Neural cell (in vitro differentiated cells): ENCODE measurements around the gene SSBP2. TPM values are rescaled to one million over a fixed set of nuclear protein-coding genes. Genes with fewer than 3 reads are reported as not detected.

Source experiments
- H2AFZ ChIP-seq: fragments of 200-600, 300-800 bp; sonication (generic), shearing (Covaris generic); 2 replicates; pipeline ENCODE4 v1.6.0; 2014; ENCODE audit warnings: low read depth, mild to moderate bottlenecking, antibody characterized with exemption, low read length, moderate library complexity
- H3F3A ChIP-seq: fragments of 200-600 bp; shearing (Covaris generic); 2 replicates; pipeline ENCODE4 v1.6.1; 2016; ENCODE audit warnings: mild to moderate bottlenecking, moderate library complexity, mixed read lengths, antibody characterized with exemption, low read length; ENCODE audit not compliant: insufficient read depth, poor library complexity, severe bottlenecking
- H3K27ac ChIP-seq: fragments of 200-600, 300-800 bp; sonication (generic), shearing (Covaris generic); 2 replicates; pipeline ENCODE4 v1.5.1; 2014; ENCODE audit warnings: mild to moderate bottlenecking, low read length, moderate library complexity
- H3K27me3 ChIP-seq: fragments of 300-800, 200-600 bp; sonication (generic), shearing (Covaris generic); 2 replicates; pipeline ENCODE4 v1.6.0; 2014; ENCODE audit warnings: mild to moderate bottlenecking, low read depth, low read length, moderate library complexity; ENCODE audit not compliant: insufficient read depth
- H3K36me3 ChIP-seq: fragments of 300-800, 200-600 bp; sonication (generic), shearing (Covaris generic); 2 replicates; pipeline ENCODE4 v1.5.1; 2014; ENCODE audit warnings: mild to moderate bottlenecking, antibody characterized with exemption, low read length, moderate library complexity; ENCODE audit not compliant: insufficient read depth
- H3K4me2 ChIP-seq: fragments of 300-800, 200-600 bp; sonication (generic), shearing (Covaris generic); 2 replicates; pipeline ENCODE4 v1.6.0; 2014; ENCODE audit warnings: mild to moderate bottlenecking, low read length
- H3K4me3 ChIP-seq: fragments of 300-800, 200-600 bp; sonication (generic), shearing (Covaris generic); 2 replicates; pipeline ENCODE4 v1.5.1; 2014; ENCODE audit warnings: mild to moderate bottlenecking, low read length, moderate library complexity
- H3K79me2 ChIP-seq: fragments of 200-600 bp; shearing (Covaris generic); replicated peaks from 2 replicates; pipeline ENCODE4 v1.6.0; 2014; ENCODE audit warnings: mild to moderate bottlenecking, low read length, moderate library complexity; ENCODE audit not compliant: insufficient read depth
- H3K9ac ChIP-seq: fragments of 300-800, 200-600 bp; sonication (generic), shearing (Covaris generic); 2 replicates; pipeline ENCODE4 v1.6.1; 2016; ENCODE audit warnings: mild to moderate bottlenecking, low read length, mixed read lengths
- H3K9me2 ChIP-seq: fragments of 200-600 bp; shearing (Covaris generic); 2 replicates; pipeline ENCODE4 v1.6.1; 2016; ENCODE audit warnings: mild to moderate bottlenecking, low read length, mixed read lengths; ENCODE audit not compliant: insufficient read depth
- H3K9me3 ChIP-seq: fragments of 200-600, 300-800 bp; sonication (generic), shearing (Covaris generic); 2 replicates; pipeline ENCODE4 v1.6.1; 2016; ENCODE audit warnings: mild to moderate bottlenecking, mixed run types, low read length, moderate library complexity, mixed read lengths
- H4K20me1 ChIP-seq: fragments of 200-600 bp; shearing (Covaris generic); 2 replicates; pipeline ENCODE4 v1.6.1; 2016; ENCODE audit warnings: mild to moderate bottlenecking, mixed run types; ENCODE audit not compliant: insufficient read depth
- CTCF ChIP-seq: fragments of 450-650 bp; IDR thresholded peaks from 2 replicates; pipeline ENCODE4 v1.5.1; 2014; ENCODE audit warnings: antibody characterized with exemption, mild to moderate bottlenecking, moderate library complexity; ENCODE audit not compliant: poor library complexity, severe bottlenecking
- EZH2 ChIP-seq: fragments of 200-600, 300-800 bp; shearing (Covaris generic), sonication (generic); IDR thresholded peaks from 2 replicates; pipeline ENCODE4 v1.6.1; 2014; ENCODE audit warnings: antibody characterized with exemption, low read length, borderline replicate concordance, mild to moderate bottlenecking; ENCODE audit not compliant: insufficient read depth, poor library complexity, severe bottlenecking
- MXI1 ChIP-seq: fragments of 450-650 bp; conservative IDR thresholded peaks from 2 replicates; pipeline ENCODE4 v1.6.1; 2014; ENCODE audit warnings: antibody characterized with exemption, mild to moderate bottlenecking; ENCODE audit not compliant: poor library complexity, severe bottlenecking
- POLR2AphosphoS5 ChIP-seq: IDR thresholded peaks from 2 replicates; pipeline ENCODE4 v1.6.1; 2012
- RAD21 ChIP-seq: fragments of 450-650 bp; conservative IDR thresholded peaks from 2 replicates; pipeline ENCODE4 v1.6.1; 2014; ENCODE audit warnings: antibody characterized with exemption, mild to moderate bottlenecking, moderate library complexity
- REST ChIP-seq: IDR thresholded peaks from 2 replicates; pipeline ENCODE4 v1.6.1; 2012; ENCODE audit warnings: borderline replicate concordance
- SMC3 ChIP-seq: fragments of 450-650 bp; conservative IDR thresholded peaks from 2 replicates; pipeline ENCODE4 v1.6.1; 2014; ENCODE audit warnings: antibody characterized with exemption, mild to moderate bottlenecking, moderate library complexity; ENCODE audit not compliant: poor library complexity
- TAF1 ChIP-seq: IDR thresholded peaks from 2 replicates; pipeline ENCODE4 v1.6.1; 2012; ENCODE audit warnings: low read depth
- polyA plus RNA-seq: library from polyadenylated mRNA; depleted of rRNA; stranded (reverse); fragments of >200 nt; gene quantifications from 2 replicates; pipeline ENCODE4 v1.2.3, GENCODE V29; 2014

Gene SSBP2
- polyA plus RNA-seq, 1 donor from 2014 or later, result 128 TPM

- Histone ChIP-seq H3K4me2 (no peak overlapping the region), H3K9ac (no peak overlapping the region), H3K27ac (no peak overlapping the region), H3K9me2 (no peaks in the 10 kb centered on the region), H3K9me3 (no peaks in the 10 kb centered on the region), H3F3A (no peaks in the 10 kb centered on the region), H2AFZ (no peak overlapping the region), H3K27me3 (peaks cover under 1% of the 10 kb centered on the region), H3K36me3 (no peaks in the 10 kb centered on the region), H4K20me1 (no peaks in the 10 kb centered on the region), H3K4me3 (no peak overlapping the region), H3K79me2 (no peaks in the 10 kb centered on the region)
- TF ChIP-seq MXI1 (no peak), POLR2AphosphoS5 (no peak), CTCF (no peak), REST (no peak), TAF1 (no peak), RAD21 (no peak), EZH2 (no peak)
These were observed 362.7 kb downstream of the SSBP2 start for GRCh38 chr5:81388169-81388568.

GRCh38 chr5:81383867-81384266 is 367.0 kb downstream of the SSBP2 start:
- no peaks in the 10 kb centered on the region for H4K20me1 ChIP-seq
- no peak overlapping the region for H3K9ac ChIP-seq
- no peaks in the 10 kb centered on the region for H3K27me3 ChIP-seq
- TF ChIP-seq SMC3 (no peak), TAF1 (no peak), REST (no peak), RAD21 (no peak)
- H3K27ac ChIP-seq, result no peak overlapping the region
- no peaks in the 10 kb centered on the region for H3K9me3 ChIP-seq
- H3K4me2 ChIP-seq, result no peak overlapping the region
- no peak overlapping the region for H2AFZ ChIP-seq
- no peak overlapping the region for H3K4me3 ChIP-seq
- no peaks in the 10 kb centered on the region for H3K79me2 ChIP-seq
- no peaks in the 10 kb centered on the region for H3F3A ChIP-seq
- no peaks in the 10 kb centered on the region for H3K9me2 ChIP-seq
- no peaks in the 10 kb centered on the region for H3K36me3 ChIP-seq
